Endothelial cell of umbilical vein (primary cell): ENCODE data around the gene CACNG5. TPM values are rescaled to one million over a fixed set of nuclear protein-coding genes. Genes with fewer than 3 reads are reported as not detected.

ENCODE experiments used
- BruUV-seq: library from RNA; stranded (reverse); fragments of 400-500 nt; replicated peaks from 2 replicates; lab custom pipeline; 2021; lab: Mats Ljungman, UMichigan
- CTCF ChIA-PET: fragments of 300-600, 350-600 bp; sonication (Branson Sonifier 250); formaldehyde crosslinking; loops from one replicate; lab custom pipeline; 2021; ENCODE audit warnings: antibody characterized with exemption, inconsistent platforms; lab: Charles Lee
- POLR2A ChIA-PET: fragments of 300-600, 350-600 bp; sonication (Branson Sonifier 250); formaldehyde crosslinking; loops from one replicate; lab custom pipeline; 2021; ENCODE audit warnings: antibody characterized with exemption, inconsistent platforms; lab: Charles Lee
- DNase-seq: peaks from one replicate; pipeline ENCODE4 v3.0.0-alpha.2; 2011; ENCODE audit warnings: low read depth, low spot score
- FAIRE-seq: peaks from 2 replicates; lab custom pipeline; 2011; peaks lifted over from hg19 to GRCh38; lab: Jason Lieb, UNC
- H2AFZ ChIP-seq: 2 replicates; pipeline ENCODE4 v1.6.0; 2012; ENCODE audit warnings: low read depth, low read length, control low read depth, inconsistent platforms
- H3K27ac ChIP-seq: 2 replicates; pipeline ENCODE4 v1.5.1; 2011; ENCODE audit warnings: low read depth, mild to moderate bottlenecking, control low read depth, low read length, moderate library complexity; ENCODE audit not compliant: insufficient read depth
- H3K27me3 ChIP-seq, 2 experiments: 2 replicates each; pipeline versions ENCODE4 v1.6.0 to v1.6.1; 2011; ENCODE audit warnings: low read length in 2 of 2, mixed read lengths in 1 of 2; ENCODE audit not compliant: control insufficient read depth in 2 of 2, insufficient read depth in 2 of 2
- H3K36me3 ChIP-seq, 2 experiments: 2 replicates in 1 of 2; 3 replicates in 1 of 2; pipeline ENCODE4 v1.5.1; 2011; ENCODE audit warnings: low read length in 2 of 2, mild to moderate bottlenecking in 1 of 2, moderate library complexity in 1 of 2; ENCODE audit not compliant: control insufficient read depth in 2 of 2, insufficient read depth in 2 of 2; ENCODE audit errors: extremely low read depth in 1 of 2
- H3K4me1 ChIP-seq: 3 replicates; pipeline ENCODE4 v1.5.1; 2011; ENCODE audit warnings: mild to moderate bottlenecking, low read length; ENCODE audit not compliant: control insufficient read depth, insufficient read depth; ENCODE audit errors: extremely low read depth
- H3K4me2 ChIP-seq: 2 replicates; pipeline ENCODE4 v1.6.1; 2011; ENCODE audit warnings: low read length, control low read depth, mixed read lengths; ENCODE audit not compliant: insufficient read depth
- H3K4me3 ChIP-seq, 3 experiments: fragments of 200-600 bp in 1 of 3; sonication (generic), shearing (Covaris generic) in 1 of 3; replicated peaks in 1 of 3; 2 replicates each; pipeline ENCODE4 v1.5.1; 2011 to 2016; ENCODE audit warnings: control low read depth in 3 of 3, low read length in 3 of 3, mild to moderate bottlenecking in 2 of 3, inconsistent platforms in 1 of 3, low read depth in 1 of 3, moderate library complexity in 1 of 3; ENCODE audit not compliant: insufficient read depth in 1 of 3
- H3K79me2 ChIP-seq: 2 replicates; pipeline ENCODE4 v1.6.0; 2012; ENCODE audit warnings: low read length, inconsistent platforms; ENCODE audit not compliant: control insufficient read depth, insufficient read depth
- H3K9ac ChIP-seq: replicated peaks from 2 replicates; pipeline ENCODE3; 2011; ENCODE audit warnings: low read length, control low read depth; ENCODE audit not compliant: insufficient read depth; ENCODE audit errors: extremely low read depth
- H3K9me1 ChIP-seq: replicated peaks from 3 replicates; pipeline ENCODE4 v1.6.0; 2011; ENCODE audit warnings: mild to moderate bottlenecking, low read length; ENCODE audit not compliant: control insufficient read depth, insufficient read depth; ENCODE audit errors: extremely low read depth
- H3K9me3 ChIP-seq: replicated peaks from 2 replicates; pipeline ENCODE4 v1.5.1; 2012; ENCODE audit warnings: low read length, inconsistent platforms; ENCODE audit not compliant: control insufficient read depth, insufficient read depth
- H4K20me1 ChIP-seq: replicated peaks from 2 replicates; pipeline ENCODE3; 2011; ENCODE audit warnings: mild to moderate bottlenecking, low read length; ENCODE audit not compliant: control insufficient read depth, insufficient read depth; ENCODE audit errors: extremely low read depth
- CTCF ChIP-seq, 2 donors: IDR thresholded peaks; 1 replicate in 1 of 2; 2 replicates in 1 of 2; pipeline ENCODE4 v1.5.1; 2011; ENCODE audit warnings: low read length in 2 of 2, mild to moderate bottlenecking in 2 of 2, moderate library complexity in 2 of 2, control low read depth in 1 of 2, inconsistent platforms in 1 of 2, low read depth in 1 of 2; ENCODE audit not compliant: insufficient read depth in 1 of 2; ENCODE audit errors: extremely low read depth in 1 of 2
- EZH2 ChIP-seq: IDR thresholded peaks from 2 replicates; pipeline ENCODE4 v1.6.1; 2012; ENCODE audit warnings: borderline replicate concordance, low read depth, mild to moderate bottlenecking, moderate library complexity, low read length, inconsistent platforms; ENCODE audit not compliant: severe bottlenecking
- FOS ChIP-seq: IDR thresholded peaks from 2 replicates; pipeline ENCODE4 v1.6.1; 2011; ENCODE audit warnings: mild to moderate bottlenecking, low read length, moderate library complexity, borderline replicate concordance; ENCODE audit not compliant: insufficient read depth
- JUN ChIP-seq: IDR thresholded peaks from 2 replicates; pipeline ENCODE4 v1.6.1; 2011; ENCODE audit warnings: borderline replicate concordance, low read depth; ENCODE audit not compliant: insufficient read length, insufficient read depth
- MAX ChIP-seq: IDR thresholded peaks from 2 replicates; pipeline ENCODE4 v1.6.1; 2011; ENCODE audit not compliant: insufficient read depth, insufficient read length
- MYC ChIP-seq: IDR thresholded peaks from one replicate; pipeline ENCODE4 v1.6.1; 2011; ENCODE audit warnings: mild to moderate bottlenecking, low read depth, low read length
- POLR2A ChIP-seq: IDR thresholded peaks from 2 replicates; pipeline ENCODE4 v1.6.1; 2012; ENCODE audit warnings: low read depth, mild to moderate bottlenecking, control low read depth, low read length
- POLR2AphosphoS5 ChIP-seq: IDR thresholded peaks from 2 replicates; pipeline ENCODE4 v1.6.1; 2012; ENCODE audit warnings: low read depth, mild to moderate bottlenecking, control low read depth, low read length, moderate library complexity; ENCODE audit not compliant: insufficient read depth
- dilution Hi-C: fragments of 300-500 bp; cut with MboI; formaldehyde crosslinking; loops from one replicate; pipeline ENCODE4 v1.15.0; 2019; ENCODE audit warnings: low sequenced_read_pairs; ENCODE audit not compliant: extremely low pct_ligation_motif_present
- intact Hi-C: fragments of 100-400 bp; cut with micrococcal nuclease; formaldehyde crosslinking; loops from one replicate; pipeline ENCODE4 v1.10.0; 2022
- polyA plus RNA-seq, 4 experiments: library from polyadenylated mRNA; depleted of rRNA in 3 of 4; stranded (reverse) in 3 of 4; unstranded in 1 of 4; fragments of >200 nt; gene quantifications; 2 replicates each; pipeline versions ENCODE4 v1.2.1 to v1.2.3, GENCODE V29; 2011 to 2012; ENCODE audit warnings: missing spikeins in 1 of 4
- total RNA-seq: library from RNA; stranded (reverse); gene quantifications from 2 replicates; pipeline ENCODE4 v1.2.3, GENCODE V29; 2021

Gene CACNG5
- total and polyA plus RNA-seq, 2 donors (not counting 3 experiments of a cell fraction or from before 2014, with no cell fraction given) = not detected

- TF ChIP-seq POLR2A = no peak
- TF ChIP-seq MAX = no peak
- no peak for TF ChIP-seq POLR2AphosphoS5
- no peak for TF ChIP-seq CTCF (IDR thresholded peaks at IDR 0.05; ENCODE audit: extremely low read depth in 1 of 2, insufficient read depth in 1 of 2, low read depth in 1 of 2, low read length in 2 of 2)
- no peak for TF ChIP-seq MYC
- no peak for TF ChIP-seq FOS
- no peak for TF ChIP-seq JUN
- TF ChIP-seq EZH2 = no peak
- Histone ChIP-seq H3K9ac (no peak overlapping the region), H3K27ac (no peak overlapping the region), H3K4me1 (no peaks in the 10 kb centered on the region), H3K27me3 (no peaks in the 10 kb centered on the region), H2AFZ (no peak overlapping the region), H3K9me3 (no peaks in the 10 kb centered on the region), H3K4me3 (no peak overlapping the region), H3K9me1 (no peaks in the 10 kb centered on the region), H3K79me2 (no peaks in the 10 kb centered on the region), H4K20me1 (no peaks in the 10 kb centered on the region), H3K36me3 (no peaks in the 10 kb centered on the region), H3K4me2 (no peak overlapping the region)
- intact Hi-C loops (no loop called here), dilution Hi-C loops (no loop called here)
- ChIA-PET CTCF (interaction anchor here (0.9 kb wide), 1 partner anchor 12 kb away, joined by 3 read pairs; no protein-coding TSS in a partner anchor), POLR2A (no interaction called here)
- no peak for FAIRE-seq
- no TSS peak for BruUV-seq
- DNase-seq = no peak
Measured at GRCh38 chr17:66841744-66842143, 6.8 kb downstream of the CACNG5 start.
